IMR-90 (cell line): ENCODE results near the gene C1orf116. TPM values are rescaled to one million over a fixed set of nuclear protein-coding genes. Genes with fewer than 3 reads are reported as not detected.

Experiments
- ATAC-seq: fragments of 200-7000 bp; cut with Tn5 transposase; 2 replicates; pipeline ENCODE4 v1.9.1; 2020; ENCODE audit warnings: low read depth, mild to moderate bottlenecking, moderate library complexity
- BruUV-seq: library from RNA; stranded (reverse); fragments of 400-500 nt; replicated peaks from 2 replicates; lab custom pipeline; 2021; lab: Mats Ljungman, UMichigan
- CTCF ChIA-PET: fragments of 300-600 bp; formaldehyde crosslinking; extraction: SDS; loops from one replicate; lab custom pipeline; 2021; ENCODE audit warnings: antibody characterized with exemption; lab: Yijun Ruan, JAX
- POLR2A ChIA-PET: fragments of 300-600 bp; sonication (Branson Sonifier 250); formaldehyde crosslinking; loops from one replicate; lab custom pipeline; 2022; ENCODE audit warnings: antibody characterized with exemption; ENCODE audit not compliant: unreplicated experiment; lab: Charles Lee
- DNase-seq: peaks from one replicate; pipeline ENCODE4 v3.0.0; 2013
- H2AFZ ChIP-seq: replicated peaks from 2 replicates; pipeline ENCODE3; 2013; ENCODE audit warnings: low read length, mild to moderate bottlenecking; ENCODE audit not compliant: poor library complexity
- H2AK5ac ChIP-seq: 2 replicates; pipeline ENCODE4 v1.6.1; 2013; ENCODE audit warnings: low read depth, low read length, inconsistent platforms
- H2AK9ac ChIP-seq: replicated peaks from 2 replicates; pipeline ENCODE3; 2013; ENCODE audit warnings: mild to moderate bottlenecking, low read depth, low read length, moderate library complexity; ENCODE audit not compliant: poor library complexity
- H2BK120ac ChIP-seq: 2 replicates; pipeline ENCODE4 v1.6.1; 2013; ENCODE audit warnings: low read depth, low read length, inconsistent platforms
- H2BK15ac ChIP-seq: 3 replicates; pipeline ENCODE4 v1.6.1; 2013; ENCODE audit warnings: low read depth, low read length, inconsistent platforms
- H2BK20ac ChIP-seq: 2 replicates; pipeline ENCODE4 v1.6.1; 2013; ENCODE audit warnings: low read depth, mild to moderate bottlenecking, inconsistent platforms, low read length, moderate library complexity
- H2BK5ac ChIP-seq: 2 replicates; pipeline ENCODE4 v1.6.1; 2013; ENCODE audit warnings: mild to moderate bottlenecking, low read depth, low read length, inconsistent platforms; ENCODE audit not compliant: poor library complexity, severe bottlenecking
- H3K14ac ChIP-seq: replicated peaks from 2 replicates; pipeline ENCODE4 v1.6.1; 2013; ENCODE audit warnings: low read depth, low read length, inconsistent platforms
- H3K18ac ChIP-seq: 2 replicates; pipeline ENCODE4 v1.6.1; 2013; ENCODE audit warnings: low read depth, low read length, control low read depth
- H3K23ac ChIP-seq: 2 replicates; pipeline ENCODE4 v1.6.1; 2013; ENCODE audit warnings: low read depth, low read length, inconsistent platforms
- H3K27ac ChIP-seq: 2 replicates; pipeline ENCODE4 v1.5.1; 2013; ENCODE audit warnings: mild to moderate bottlenecking, control low read depth, low read length; ENCODE audit not compliant: insufficient read depth
- H3K27me3 ChIP-seq: 2 replicates; pipeline ENCODE4 v1.6.1; 2013; ENCODE audit warnings: low read length; ENCODE audit not compliant: control insufficient read depth, insufficient read depth
- H3K36me3 ChIP-seq: 2 replicates; pipeline ENCODE4 v1.6.1; 2013; ENCODE audit warnings: low read length, mixed read lengths; ENCODE audit not compliant: control insufficient read depth, insufficient read depth
- H3K4ac ChIP-seq: 2 replicates; pipeline ENCODE4 v1.6.1; 2013; ENCODE audit warnings: low read depth, low read length, inconsistent platforms
- H3K4me1 ChIP-seq: 2 replicates; pipeline ENCODE4 v1.6.1; 2013; ENCODE audit warnings: low read length, mixed read lengths; ENCODE audit not compliant: control insufficient read depth, insufficient read depth
- H3K4me2 ChIP-seq: 2 replicates; pipeline ENCODE4 v1.6.1; 2013; ENCODE audit warnings: low read depth, mild to moderate bottlenecking, control low read depth, low read length, moderate library complexity
- H3K4me3 ChIP-seq: 2 replicates; pipeline ENCODE4 v1.5.1; 2013; ENCODE audit warnings: low read depth, mild to moderate bottlenecking, control low read depth, low read length, moderate library complexity; ENCODE audit not compliant: insufficient read depth
- H3K56ac ChIP-seq: 2 replicates; pipeline ENCODE4 v1.6.1; 2013; ENCODE audit warnings: low read length, inconsistent platforms; ENCODE audit not compliant: insufficient read depth; ENCODE audit errors: extremely low read depth
- H3K79me1 ChIP-seq, 2 experiments: 2 replicates each; pipeline ENCODE4 v1.6.1; 2013; ENCODE audit warnings: low read length in 2 of 2, inconsistent platforms in 1 of 2, low read depth in 1 of 2
- H3K9ac ChIP-seq: 2 replicates; pipeline ENCODE4 v1.6.1; 2013; ENCODE audit warnings: low read depth, low read length, control low read depth
- H3K9me1 ChIP-seq: 2 replicates; pipeline ENCODE4 v1.6.1; 2013; ENCODE audit warnings: low read length, inconsistent platforms; ENCODE audit not compliant: insufficient read depth
- H3K9me3 ChIP-seq: 2 replicates; pipeline ENCODE4 v1.6.1; 2013; ENCODE audit warnings: low read length; ENCODE audit not compliant: control insufficient read depth, insufficient read depth
- H4K20me1 ChIP-seq: 2 replicates; pipeline ENCODE4 v1.6.1; 2013; ENCODE audit warnings: low read length, inconsistent platforms; ENCODE audit not compliant: insufficient read depth
- H4K5ac ChIP-seq: 2 replicates; pipeline ENCODE4 v1.6.1; 2013; ENCODE audit warnings: mild to moderate bottlenecking, low read depth, low read length, control low read depth
- H4K8ac ChIP-seq, 2 experiments: 2 replicates each; pipeline ENCODE4 v1.6.1; 2013; ENCODE audit warnings: low read depth in 2 of 2, low read length in 2 of 2, control low read depth in 1 of 2, inconsistent platforms in 1 of 2
- H4K91ac ChIP-seq: 2 replicates; pipeline ENCODE4 v1.6.1; 2013; ENCODE audit warnings: low read depth, low read length, inconsistent platforms; ENCODE audit not compliant: insufficient read depth
- CEBPB ChIP-seq: IDR thresholded peaks from 2 replicates; pipeline ENCODE4 v1.6.1; 2012; ENCODE audit warnings: low read depth, low read length, improper control_type of control experiment
- CHD1 ChIP-seq: IDR thresholded peaks from 2 replicates; pipeline ENCODE4 v1.6.1; 2012; ENCODE audit warnings: low read depth, low read length, improper control_type of control experiment
- ELK1 ChIP-seq: fragments of 150-350 bp; IDR thresholded peaks from 2 replicates; pipeline ENCODE4 v1.6.1; 2016; ENCODE audit warnings: low read depth, mild to moderate bottlenecking, low read length, moderate library complexity, borderline replicate concordance
- FOS ChIP-seq: fragments of 150-350 bp; IDR thresholded peaks from 2 replicates; pipeline ENCODE4 v1.6.1; 2016; ENCODE audit warnings: low read depth, low read length
- NFE2L2 ChIP-seq: fragments of 150-350 bp; IDR thresholded peaks from 2 replicates; pipeline ENCODE4 v1.6.1; 2016; ENCODE audit warnings: low read depth, mild to moderate bottlenecking, low read length
- POLR2A ChIP-seq: IDR thresholded peaks from 2 replicates; pipeline ENCODE4 v1.6.1; 2012; ENCODE audit warnings: mild to moderate bottlenecking, low read depth, low read length
- RAD21 ChIP-seq: IDR thresholded peaks from 2 replicates; pipeline ENCODE4 v1.6.1; 2012; ENCODE audit warnings: low read length, improper control_type of control experiment
- RFX5 ChIP-seq: IDR thresholded peaks from 2 replicates; pipeline ENCODE4 v1.8.0; 2012; ENCODE audit warnings: low read depth, mild to moderate bottlenecking, low read length, moderate library complexity
- WGBS, 2 experiments: methylation state at CpG; one replicate each; pipeline versions ENCODE4 v1.1.5 to v1.1.7; 2013; ENCODE audit warnings: missing lambda C conversion rate in 2 of 2; ENCODE audit not compliant: insufficient read length in 1 of 2; ENCODE audit errors: extremely low coverage in 2 of 2; 5-methylcytosine and 5-hydroxymethylcytosine counted together
- dilution Hi-C: fragments of 300-500 bp; cut with HindIII; formaldehyde crosslinking; loops from one replicate; pipeline ENCODE4 v1.14.3; 2018; ENCODE audit warnings: low sequenced_read_pairs; ENCODE audit not compliant: unreplicated experiment
- in situ Hi-C: fragments of 300-500 bp; cut with MboI; formaldehyde crosslinking; loops from 3 replicates; pipeline ENCODE4 v1.14.3; 2019; ENCODE audit warnings: low sequenced_read_pairs, inconsistent platforms, mixed read lengths
- intact Hi-C: fragments of 100-400 bp; cut with micrococcal nuclease; formaldehyde crosslinking; loops from 2 replicates; pipeline ENCODE4 v1.10.0; 2022
- polyA plus RNA-seq, 3 experiments: library from polyadenylated mRNA; depleted of rRNA; stranded (reverse); fragments of >200 nt; gene quantifications; 2 replicates each; pipeline ENCODE4 v1.2.3, GENCODE V29; 2012; ENCODE audit warnings: low replicate concordance in 1 of 3
- total RNA-seq: library from RNA; depleted of rRNA; stranded (reverse); fragments of >200 nt; gene quantifications from 2 replicates; pipeline ENCODE4 v1.2.3, GENCODE V29; 2012
- TF ChIP-seq, protein P1 (sequence below): conservative IDR thresholded peaks from 2 replicates; pipeline ENCODE4 v1.5.1; 2012; ENCODE audit warnings: mild to moderate bottlenecking, low read depth, low read length, improper control_type of control experiment

C1orf116 gene
- total and polyA plus RNA-seq, 2 of the 4 experiments (the other 2 are of a cell fraction) = under 0.01 to 0.03 TPM

- WGBS, 2 experiments = no CpG with 5 or more reads among the region's 1 CpG
- ChIA-PET POLR2A (no interaction called here), CTCF (no interaction called here)
- H2AFZ ChIP-seq = no peak overlapping the region
- BruUV-seq = TSS peak; percentile 9
- H3K23ac ChIP-seq = no peak overlapping the region
- H3K4ac ChIP-seq = no peak overlapping the region
- dilution Hi-C loops = no loop called here
- TF ChIP-seq CEBPB (no peak), NFE2L2 (no peak), CHD1 (no peak), RFX5 (no peak), POLR2A (no peak), FOS (no peak), ELK1 (no peak), RAD21 (no peak)
- TF ChIP-seq, protein P1, sequence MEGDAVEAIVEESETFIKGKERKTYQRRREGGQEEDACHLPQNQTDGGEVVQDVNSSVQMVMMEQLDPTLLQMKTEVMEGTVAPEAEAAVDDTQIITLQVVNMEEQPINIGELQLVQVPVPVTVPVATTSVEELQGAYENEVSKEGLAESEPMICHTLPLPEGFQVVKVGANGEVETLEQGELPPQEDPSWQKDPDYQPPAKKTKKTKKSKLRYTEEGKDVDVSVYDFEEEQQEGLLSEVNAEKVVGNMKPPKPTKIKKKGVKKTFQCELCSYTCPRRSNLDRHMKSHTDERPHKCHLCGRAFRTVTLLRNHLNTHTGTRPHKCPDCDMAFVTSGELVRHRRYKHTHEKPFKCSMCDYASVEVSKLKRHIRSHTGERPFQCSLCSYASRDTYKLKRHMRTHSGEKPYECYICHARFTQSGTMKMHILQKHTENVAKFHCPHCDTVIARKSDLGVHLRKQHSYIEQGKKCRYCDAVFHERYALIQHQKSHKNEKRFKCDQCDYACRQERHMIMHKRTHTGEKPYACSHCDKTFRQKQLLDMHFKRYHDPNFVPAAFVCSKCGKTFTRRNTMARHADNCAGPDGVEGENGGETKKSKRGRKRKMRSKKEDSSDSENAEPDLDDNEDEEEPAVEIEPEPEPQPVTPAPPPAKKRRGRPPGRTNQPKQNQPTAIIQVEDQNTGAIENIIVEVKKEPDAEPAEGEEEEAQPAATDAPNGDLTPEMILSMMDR = no peak
- no peak overlapping the region for H2AK9ac ChIP-seq
- no peaks in the 10 kb centered on the region for H3K27me3 ChIP-seq
- no peak overlapping the region for H4K91ac ChIP-seq
- H3K9me3 ChIP-seq = no peaks in the 10 kb centered on the region
- peaks cover 4% of the 10 kb centered on the region; the same call in 1 of the 2 replicates for H3K4me1 ChIP-seq
- H2AK5ac ChIP-seq = no peak overlapping the region
- peaks cover 7% of the 10 kb centered on the region for H3K36me3 ChIP-seq
- H3K4me3 ChIP-seq = no peak overlapping the region
- H4K5ac ChIP-seq = no peak overlapping the region
- no peak overlapping the region for H3K14ac ChIP-seq
- H3K56ac ChIP-seq = no peak overlapping the region
- no peak overlapping the region for H3K4me2 ChIP-seq
- H3K27ac ChIP-seq = no peak overlapping the region
- intact Hi-C loops = no loop called here
- H3K18ac ChIP-seq = no peak overlapping the region
- peaks cover 7% of the 10 kb centered on the region for H3K9me1 ChIP-seq
- peaks cover 10% of the 10 kb centered on the region; the same call in 1 of the 2 replicates for H4K20me1 ChIP-seq
- H3K9ac ChIP-seq = no peak overlapping the region
- H2BK5ac ChIP-seq = no peak overlapping the region
- H3K79me1 ChIP-seq = peaks cover 13 to 34% of the 10 kb centered on the region in 2 experiments
- in situ Hi-C loops = no loop called here
- H4K8ac ChIP-seq = no peak overlapping the region
- H2BK20ac ChIP-seq = no peak overlapping the region
- ATAC-seq (no peak), DNase-seq (no peak)
- no peak overlapping the region for H2BK15ac ChIP-seq
- no peak overlapping the region for H2BK120ac ChIP-seq
These were observed 14.9 kb upstream of the C1orf116 start for GRCh38 chr1:207047505-207047904.
